GM12875 (cell line): ENCODE measurements around the gene IKZF3.
"Not testable (repeated sequence)": the region's sequence is repeated elsewhere in the genome, so short reads cannot be mapped to it uniquely, and the experiment has no call there.

Source experiments
- H3K4me3 ChIP-seq: one replicate; pipeline ENCODE4 v1.5.1; 2011; ENCODE audit warnings: low read depth, low read length, control low read depth
- TF ChIP-seq, protein P1 (sequence below): IDR thresholded peaks from 2 replicates; pipeline ENCODE4 v1.5.1; 2011; ENCODE audit warnings: low read depth, mild to moderate bottlenecking, control low read depth, inconsistent platforms, low read length, moderate library complexity, borderline replicate concordance; ENCODE audit not compliant: insufficient read depth

IKZF3 gene

GRCh38 chr17:39711851-39712250 is 152.3 kb downstream of the IKZF3 start:
- H3K4me3 ChIP-seq, result no peak overlapping the region
- TF ChIP-seq, protein P1, sequence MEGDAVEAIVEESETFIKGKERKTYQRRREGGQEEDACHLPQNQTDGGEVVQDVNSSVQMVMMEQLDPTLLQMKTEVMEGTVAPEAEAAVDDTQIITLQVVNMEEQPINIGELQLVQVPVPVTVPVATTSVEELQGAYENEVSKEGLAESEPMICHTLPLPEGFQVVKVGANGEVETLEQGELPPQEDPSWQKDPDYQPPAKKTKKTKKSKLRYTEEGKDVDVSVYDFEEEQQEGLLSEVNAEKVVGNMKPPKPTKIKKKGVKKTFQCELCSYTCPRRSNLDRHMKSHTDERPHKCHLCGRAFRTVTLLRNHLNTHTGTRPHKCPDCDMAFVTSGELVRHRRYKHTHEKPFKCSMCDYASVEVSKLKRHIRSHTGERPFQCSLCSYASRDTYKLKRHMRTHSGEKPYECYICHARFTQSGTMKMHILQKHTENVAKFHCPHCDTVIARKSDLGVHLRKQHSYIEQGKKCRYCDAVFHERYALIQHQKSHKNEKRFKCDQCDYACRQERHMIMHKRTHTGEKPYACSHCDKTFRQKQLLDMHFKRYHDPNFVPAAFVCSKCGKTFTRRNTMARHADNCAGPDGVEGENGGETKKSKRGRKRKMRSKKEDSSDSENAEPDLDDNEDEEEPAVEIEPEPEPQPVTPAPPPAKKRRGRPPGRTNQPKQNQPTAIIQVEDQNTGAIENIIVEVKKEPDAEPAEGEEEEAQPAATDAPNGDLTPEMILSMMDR, result no peak

DNA sequence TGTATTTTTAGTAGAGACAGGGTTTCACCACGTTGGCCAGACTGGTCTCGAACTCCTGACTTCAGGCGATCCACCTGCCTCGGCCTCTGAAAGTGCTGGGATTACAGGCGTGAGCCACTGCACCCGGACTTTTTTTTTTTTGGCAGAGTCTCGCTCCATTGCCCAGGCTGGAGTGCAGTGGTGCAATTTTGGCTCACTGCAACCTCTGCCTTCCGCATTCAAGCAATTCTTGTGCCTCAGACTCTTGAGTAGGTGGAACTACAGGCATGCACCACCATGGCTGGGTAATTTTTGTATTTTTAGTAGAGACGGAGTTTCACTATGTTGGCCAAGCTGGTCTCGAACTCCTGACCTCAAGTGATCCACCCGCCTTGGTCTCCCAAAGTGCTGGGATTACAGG is 153.0 kb downstream of the IKZF3 start:
- not testable (repeated sequence) for H3K4me3 ChIP-seq

GRCh38 chr17:39709998-39710964 is 153.8 kb downstream of the IKZF3 start:
- H3K4me3 ChIP-seq, result no peak overlapping the region
- TF ChIP-seq, protein P1, result no peak

DNA sequence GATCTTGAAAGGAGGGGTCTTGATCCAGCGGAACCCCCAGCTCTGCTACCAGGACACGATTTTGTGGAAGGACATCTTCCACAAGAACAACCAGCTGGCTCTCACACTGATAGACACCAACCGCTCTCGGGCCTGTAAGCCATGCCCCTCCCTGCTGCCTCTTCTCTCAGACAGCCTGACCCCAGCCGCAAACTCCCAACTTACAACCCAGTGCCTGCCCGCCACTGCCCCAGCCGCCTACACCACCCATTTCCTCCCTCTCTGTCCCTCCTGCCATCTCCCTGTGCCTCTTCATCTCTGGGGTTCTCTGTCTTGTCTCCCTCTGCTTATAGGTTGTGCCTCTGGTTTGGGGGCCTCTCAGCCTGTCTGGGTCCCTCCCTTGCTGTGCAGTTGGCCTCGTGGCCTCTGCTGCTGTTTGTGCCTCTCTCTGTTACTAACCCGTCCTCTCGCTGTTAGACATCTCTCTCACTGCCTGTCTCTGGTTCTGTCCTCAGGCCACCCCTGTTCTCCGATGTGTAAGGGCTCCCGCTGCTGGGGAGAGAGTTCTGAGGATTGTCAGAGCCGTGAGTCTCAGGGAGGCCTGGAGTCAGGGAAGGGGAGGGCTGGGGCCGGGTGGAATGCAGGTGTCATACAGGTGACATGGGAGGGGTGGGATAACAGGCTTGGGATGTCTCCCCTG is 154.7 kb downstream of the IKZF3 start:
- H3K4me3 ChIP-seq, result no peak overlapping the region
- TF ChIP-seq, protein P1, result no peak
